Body of pancreas (tissue), 4 donors: ENCODE results near the gene NAGLU. TPM values are rescaled to one million over a fixed set of nuclear protein-coding genes. Genes with fewer than 3 reads are reported as not detected.

Source experiments
- ATAC-seq: fragments of 150-250 bp; one replicate; pipeline ENCODE4 v1.9.1; 2016
- DNase-seq, 4 donors: peaks; one replicate each; pipeline ENCODE4 v3.0.0-alpha.2; 2019
- H3K27ac ChIP-seq, 4 donors: fragments of 200-600 bp; sonication (generic); 1 replicate in 3 of 4; 2 replicates in 1 of 4; pipeline versions ENCODE4 v1.5.1 to v1.6.1; 2016 to 2019; ENCODE audit warnings: mild to moderate bottlenecking in 1 of 4, mixed read lengths in 1 of 4, moderate library complexity in 1 of 4
- H3K27me3 ChIP-seq, 2 donors: fragments of 200-600 bp; sonication (generic); one replicate each; pipeline ENCODE4 v1.6.0; 2016; ENCODE audit warnings: mild to moderate bottlenecking in 1 of 2
- H3K36me3 ChIP-seq, 2 donors: fragments of 200-600 bp; sonication (generic); replicated peaks in 1 of 2; 2 replicates each; pipeline ENCODE4 v1.5.1; 2016; ENCODE audit warnings: low read depth in 2 of 2; ENCODE audit not compliant: insufficient read depth in 1 of 2
- H3K4me1 ChIP-seq: fragments of 200-600 bp; sonication (generic); one replicate; pipeline ENCODE4 v1.6.0; 2016
- H3K4me3 ChIP-seq, 2 donors: fragments of 200-600 bp; sonication (generic); 1 replicate in 1 of 2; 2 replicates in 1 of 2; pipeline ENCODE4 v1.5.1; 2016 to 2019
- H3K9me3 ChIP-seq, 3 donors: fragments of 200-600 bp; sonication (generic); 1 replicate in 2 of 3; 2 replicates in 1 of 3; pipeline ENCODE4 v1.5.1; 2016
- POLR2A ChIP-seq, 3 donors: fragments of 450-650 bp; IDR thresholded peaks; one replicate each; pipeline ENCODE4 v1.6.1; 2016; ENCODE audit warnings: antibody characterized with exemption in 3 of 3, mild to moderate bottlenecking in 2 of 3
- WGBS, 2 donors: methylation state at CpG; one replicate each; pipeline ENCODE4 v1.1.5; 2017; 5-methylcytosine and 5-hydroxymethylcytosine counted together
- intact Hi-C: fragments of 100-400 bp; cut with DNase I; formaldehyde crosslinking; loops from one replicate; pipeline ENCODE4 v1.15.1; 2023
- total RNA-seq, 2 donors: library from RNA; depleted of rRNA; stranded (reverse); fragments of >200 nt; gene quantifications; one replicate each; pipeline ENCODE4 v1.1.0, GENCODE V29; 2016
- TF ChIP-seq, protein P1 (sequence below), 7 experiments: fragments of 450-650 bp in 4 of 7; fragments of 200-600 bp in 3 of 7; sonication (generic) in 3 of 7; IDR thresholded peaks; one replicate each; pipeline ENCODE4 v1.5.1; 2016 to 2019; ENCODE audit warnings: antibody characterized with exemption in 7 of 7

The NAGLU gene
- total RNA-seq, 2 donors from 2014 or later = 46.4 to 110 TPM

DNA sequence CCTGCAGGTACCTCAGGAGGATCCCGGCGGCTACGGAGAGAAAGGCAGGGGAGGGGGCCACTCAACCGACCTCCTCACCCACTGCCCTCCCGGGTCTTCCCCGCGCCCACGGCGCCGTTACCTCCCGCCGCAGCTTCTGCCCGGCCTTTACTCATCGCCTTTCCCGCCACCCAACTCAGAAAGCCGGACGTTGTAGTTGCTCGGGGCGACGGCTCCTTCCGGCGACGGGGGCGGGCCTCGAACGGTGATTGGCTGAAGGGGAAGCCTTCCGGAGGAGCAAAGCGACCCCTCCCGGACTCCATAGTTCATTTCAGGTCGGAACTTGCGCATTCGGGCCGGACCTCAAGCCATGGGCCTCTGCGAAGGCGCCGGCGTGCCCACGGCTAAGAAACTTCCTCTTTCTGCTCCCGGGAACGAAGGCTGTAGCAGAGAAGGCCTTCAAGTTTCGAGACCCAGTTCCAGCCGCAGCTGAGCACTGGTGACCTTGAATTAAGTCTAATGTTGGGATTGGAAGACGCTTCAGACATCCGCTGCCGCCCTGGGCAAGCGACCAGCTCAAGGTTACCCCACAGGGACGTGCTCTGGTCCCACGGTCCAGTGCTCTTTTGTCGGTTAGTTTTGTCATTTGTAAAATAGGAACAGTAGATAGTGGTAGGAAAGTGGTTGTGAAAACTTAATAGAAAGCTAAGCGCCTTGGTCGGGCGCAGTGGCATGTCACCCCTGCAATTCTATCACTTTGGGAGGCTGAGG lies 41.7 kb downstream of the NAGLU start, which contains the start of gene PSMC3IP:
PSMC3IP (minus strand) TSS at position 198 of the 750 bp plus-strand sequence; CDS start at position 155, 43 bp downstream.
- intact Hi-C loops = loop anchor here (5.0 kb wide), 1 partner anchor 105 kb away; the partner anchor contains the start of genes CCR10 and CNTNAP1
- peaks cover 14 to 27% of the 10 kb centered on the region in 2 donors for H3K36me3 ChIP-seq
- peak; percentile 95 to 96 (median 95) for DNase-seq
- peak; percentile 96 for ATAC-seq
- H3K9me3 ChIP-seq = no peaks in the 10 kb centered on the region
- peak in 2 of 3 donors; percentile 76 to 79 for TF ChIP-seq POLR2A (IDR thresholded peaks at IDR 0.05)
- TF ChIP-seq, protein P1, sequence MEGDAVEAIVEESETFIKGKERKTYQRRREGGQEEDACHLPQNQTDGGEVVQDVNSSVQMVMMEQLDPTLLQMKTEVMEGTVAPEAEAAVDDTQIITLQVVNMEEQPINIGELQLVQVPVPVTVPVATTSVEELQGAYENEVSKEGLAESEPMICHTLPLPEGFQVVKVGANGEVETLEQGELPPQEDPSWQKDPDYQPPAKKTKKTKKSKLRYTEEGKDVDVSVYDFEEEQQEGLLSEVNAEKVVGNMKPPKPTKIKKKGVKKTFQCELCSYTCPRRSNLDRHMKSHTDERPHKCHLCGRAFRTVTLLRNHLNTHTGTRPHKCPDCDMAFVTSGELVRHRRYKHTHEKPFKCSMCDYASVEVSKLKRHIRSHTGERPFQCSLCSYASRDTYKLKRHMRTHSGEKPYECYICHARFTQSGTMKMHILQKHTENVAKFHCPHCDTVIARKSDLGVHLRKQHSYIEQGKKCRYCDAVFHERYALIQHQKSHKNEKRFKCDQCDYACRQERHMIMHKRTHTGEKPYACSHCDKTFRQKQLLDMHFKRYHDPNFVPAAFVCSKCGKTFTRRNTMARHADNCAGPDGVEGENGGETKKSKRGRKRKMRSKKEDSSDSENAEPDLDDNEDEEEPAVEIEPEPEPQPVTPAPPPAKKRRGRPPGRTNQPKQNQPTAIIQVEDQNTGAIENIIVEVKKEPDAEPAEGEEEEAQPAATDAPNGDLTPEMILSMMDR (IDR thresholded peaks at IDR 0.05) = peak in 4 of 7 experiments; percentile 26 to 49 (median 42)
- peak within 1 kb of the TSS; percentile 63 to 92 (median 78) for H3K27ac ChIP-seq
- peaks cover 22% of the 10 kb centered on the region for H3K4me1 ChIP-seq
- WGBS, 2 donors = 1 to 2% methylated on average over 18 to 52 of the region's 52 CpGs
- H3K27me3 ChIP-seq = no peaks in the 10 kb centered on the region
- peak within 1 kb of the TSS; percentile 38 to 43 for H3K4me3 ChIP-seq

DNA sequence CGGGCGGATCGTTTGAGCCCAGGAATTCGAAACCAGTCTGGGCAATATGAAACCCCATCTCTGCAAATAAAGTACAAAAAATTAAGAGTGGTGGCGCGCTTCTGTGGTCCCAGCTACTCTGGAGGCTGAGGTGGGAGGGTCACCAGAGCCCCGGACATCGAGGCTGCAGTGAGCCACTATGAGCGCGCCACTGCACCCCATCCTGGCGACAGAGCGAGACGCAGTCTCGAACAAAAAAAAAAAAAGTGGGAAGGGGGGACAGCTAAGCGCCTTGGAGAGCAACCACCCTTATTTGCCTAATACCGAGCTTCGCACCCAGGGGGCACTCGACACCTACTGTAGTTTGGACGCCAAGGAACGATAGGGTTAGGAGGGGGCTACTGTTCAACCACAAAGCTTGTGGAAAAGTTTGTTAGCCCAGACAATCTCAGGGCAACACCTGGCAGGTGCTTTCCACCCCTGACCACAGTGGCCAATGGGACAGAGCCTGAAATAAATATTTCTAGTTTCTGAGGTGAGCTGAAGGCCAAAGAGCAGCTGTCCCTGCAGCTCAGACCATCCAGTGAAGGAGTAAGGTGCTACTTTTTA lies 42.3 kb downstream of the NAGLU start:
- ATAC-seq (peak; percentile 76), DNase-seq (peak; percentile 69 to 87 (median 82))
- peak overlapping the region; percentile 38 to 43 for H3K4me3 ChIP-seq
- WGBS, 2 donors = 0% methylated on average over 14 to 20 of the region's 20 CpGs
- intact Hi-C loops = loop anchor here (5.0 kb wide), 1 partner anchor 104 kb away; the partner anchor contains the start of genes CCR10 and CNTNAP1
- peaks cover 21 to 27% of the 10 kb centered on the region in 2 donors for H3K36me3 ChIP-seq
- H3K27ac ChIP-seq = peak overlapping the region; percentile 63 to 92 (median 78)
- H3K4me1 ChIP-seq = peaks cover 22% of the 10 kb centered on the region
- no peaks in the 10 kb centered on the region for H3K9me3 ChIP-seq
- no peaks in the 10 kb centered on the region for H3K27me3 ChIP-seq
- TF ChIP-seq, protein P1 (IDR thresholded peaks at IDR 0.05) = peak; percentile 54 to 88 (median 72)
- TF ChIP-seq POLR2A (IDR thresholded peaks at IDR 0.05) = no peak

DNA sequence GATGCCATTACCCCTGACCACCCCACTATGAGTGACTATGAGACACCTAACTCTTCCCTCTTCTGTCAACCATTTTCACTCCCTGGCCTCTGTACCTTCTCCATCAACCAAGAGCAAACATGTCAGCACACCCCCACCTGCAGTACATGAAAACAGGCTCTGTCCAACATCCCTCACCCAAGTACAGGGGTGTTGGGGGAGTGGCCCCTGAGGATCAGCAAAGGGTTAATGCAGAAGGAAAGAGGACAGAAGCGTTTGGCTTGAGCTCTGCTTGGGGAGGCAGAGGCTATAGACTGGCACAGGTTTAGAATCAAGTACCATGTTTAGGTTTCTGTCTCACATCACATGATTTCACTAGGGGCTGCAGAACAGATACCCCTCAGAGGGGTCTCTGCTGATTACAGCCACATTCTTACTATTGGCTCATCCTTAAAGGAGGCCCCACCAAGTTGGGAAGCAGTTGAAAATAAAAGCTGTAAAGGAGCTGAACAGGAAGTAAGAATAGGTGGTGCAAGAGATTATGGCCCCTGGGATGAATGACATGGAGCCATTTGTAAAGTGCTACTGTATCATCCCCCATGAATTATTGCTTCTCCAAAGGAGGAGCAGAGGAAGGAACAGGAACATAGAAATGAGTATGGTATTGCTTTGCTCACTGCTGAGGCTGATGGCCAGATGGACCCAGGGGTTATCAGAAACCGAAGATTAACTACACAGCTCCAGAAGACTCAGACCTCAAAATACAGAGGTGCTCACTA lies 43.9 kb downstream of the NAGLU start:
- intact Hi-C loops = loop anchor here (5.0 kb wide), 1 partner anchor 102 kb away; the partner anchor contains the start of genes CCR10 and CNTNAP1
- no peak for DNase-seq
- WGBS, 2 donors = 32 to 47% methylated on average over 2 of the region's 2 CpGs
- no peak for ATAC-seq
- no peak overlapping the region for H3K27ac ChIP-seq
- TF ChIP-seq POLR2A (IDR thresholded peaks at IDR 0.05) = no peak
- TF ChIP-seq, protein P1 (IDR thresholded peaks at IDR 0.05) = no peak
- peaks cover 22 to 28% of the 10 kb centered on the region in 2 donors for H3K36me3 ChIP-seq
- H3K4me3 ChIP-seq = no peak overlapping the region
- H3K4me1 ChIP-seq = peaks cover 22% of the 10 kb centered on the region
- no peaks in the 10 kb centered on the region for H3K27me3 ChIP-seq
- H3K9me3 ChIP-seq = no peaks in the 10 kb centered on the region

DNA sequence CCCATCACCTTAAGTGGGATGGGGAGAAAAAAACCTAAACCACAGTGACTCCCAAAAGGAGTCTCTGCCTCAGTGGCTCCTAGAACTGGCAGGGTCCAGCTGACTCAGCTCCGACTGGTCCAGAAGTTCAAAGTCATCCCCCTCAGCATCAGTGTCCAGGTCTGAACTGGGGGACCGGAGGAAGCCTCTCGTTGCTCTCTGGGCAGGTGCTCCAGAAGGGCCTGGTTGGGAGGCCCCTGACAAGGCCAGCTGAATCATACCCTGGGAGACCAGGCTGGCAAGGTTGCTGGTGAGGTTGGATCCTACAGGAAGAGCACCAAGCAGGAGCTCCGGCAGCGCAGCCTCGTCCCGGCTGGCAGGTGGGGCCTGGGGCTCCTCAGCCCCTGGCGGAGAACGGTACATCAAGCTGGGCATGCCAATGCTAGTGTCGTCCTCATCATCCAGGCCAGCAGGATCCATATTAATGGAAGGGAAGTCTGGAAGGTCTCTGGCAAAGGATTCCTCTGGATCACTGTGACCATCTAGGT lies 45.8 kb downstream of the NAGLU start:
- ATAC-seq = no peak
- H3K4me3 ChIP-seq = no peak overlapping the region
- H3K9me3 ChIP-seq = no peaks in the 10 kb centered on the region
- H3K4me1 ChIP-seq = peaks cover 30% of the 10 kb centered on the region
- no peak for DNase-seq
- no peak overlapping the region for H3K27ac ChIP-seq
- TF ChIP-seq, protein P1 (IDR thresholded peaks at IDR 0.05) = no peak
- TF ChIP-seq POLR2A (IDR thresholded peaks at IDR 0.05) = no peak
- WGBS, 2 donors = 83 to 88% methylated on average over 1 to 10 of the region's 10 CpGs
- no peaks in the 10 kb centered on the region for H3K27me3 ChIP-seq
- peaks cover 22 to 38% of the 10 kb centered on the region in 2 donors for H3K36me3 ChIP-seq
- intact Hi-C loops = no loop called here
